Measurements from ENCODE around the gene ALDH1B1. TPM values are rescaled to one million over a fixed set of nuclear protein-coding genes. Genes with fewer than 3 reads are reported as not detected.

Gene ALDH1B1
- total RNA-seq, 2 donors from 2014 or later = 9.1 to 10.2 TPM

Other genes starting within 250 kb of the ALDH1B1 start
- not detected for gene IGFBPL1, start 31.8 kb downstream of the ALDH1B1 start, total RNA-seq
- gene ANKRD18A, start 227.9 kb downstream of the ALDH1B1 start, total RNA-seq = 1 to 10 TPM; 6.0 to 8.4 TPM

All from activated T-cell treated with anti-CD3 and anti-CD28 coated beads, Interleukin-2, amount 50 U/mL, for 72 hours (primary cell).